Measurements from ENCODE around the gene KRT5.
A peak's percentile ranks its signal among the peaks of the same experiment; 100 is the strongest.

KRT5 gene

DNA sequence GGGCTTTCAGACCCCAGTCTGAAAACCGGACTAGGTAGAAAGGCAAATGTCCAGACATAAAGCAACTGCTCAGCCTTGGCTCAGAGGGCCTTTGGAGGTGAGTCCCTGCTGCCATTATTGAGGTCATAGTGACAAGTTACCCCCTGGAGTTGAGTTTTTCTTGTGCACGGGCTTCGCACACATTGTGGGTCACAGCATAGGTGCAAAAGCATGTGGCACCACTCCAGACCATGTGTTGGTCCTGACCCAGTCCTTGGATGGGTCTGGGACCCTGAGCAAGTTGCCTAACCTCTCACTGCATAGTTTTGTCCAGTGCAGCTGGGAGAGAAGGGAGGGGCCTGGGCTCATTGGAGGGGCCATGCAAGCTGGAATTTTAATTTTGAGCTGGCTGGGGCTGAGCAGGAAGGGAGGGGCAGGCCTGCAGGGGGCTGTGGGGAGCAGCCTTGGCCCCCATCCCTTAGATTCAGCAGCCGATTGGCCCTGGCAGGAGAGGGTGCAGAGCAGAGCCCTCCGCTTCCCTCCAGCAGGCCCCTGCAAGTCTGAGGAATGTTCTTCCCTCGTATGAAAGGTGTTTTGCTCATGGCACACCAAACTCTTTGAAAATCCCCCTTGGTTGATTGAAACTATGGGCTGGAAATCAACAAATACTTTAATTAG lies 4.2 kb upstream of the KRT5 start:
- no peak for DNase-seq
- in situ Hi-C loops (cut with HindIII; ENCODE audit: low pct_ligation_motif_present, low pct_unique_long_range_greater_than_20kb, low sequenced_read_pairs), result no loop called here

DNA sequence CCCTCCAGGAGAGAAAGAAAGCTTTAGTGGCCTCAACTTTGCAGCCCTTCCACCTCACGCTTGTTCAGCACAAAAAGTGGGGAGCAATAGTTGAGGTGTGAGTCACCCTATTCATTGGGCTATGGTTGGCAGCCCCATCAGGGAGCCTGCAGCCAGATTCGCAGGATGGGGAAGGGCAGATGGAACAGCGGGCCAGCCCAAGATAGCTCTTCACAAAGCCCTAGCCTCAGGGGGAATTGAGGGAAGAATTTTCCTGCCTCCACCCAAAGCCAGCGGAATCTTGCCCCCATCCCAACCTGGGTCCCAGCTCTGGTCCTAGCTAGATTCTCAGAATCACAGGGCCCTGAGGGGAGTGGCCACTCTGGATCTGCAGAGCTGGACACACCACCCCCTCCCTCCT lies 3.6 kb upstream of the KRT5 start:
- no peak for DNase-seq
- in situ Hi-C loops (cut with HindIII; ENCODE audit: low pct_ligation_motif_present, low pct_unique_long_range_greater_than_20kb, low sequenced_read_pairs), result no loop called here

DNA sequence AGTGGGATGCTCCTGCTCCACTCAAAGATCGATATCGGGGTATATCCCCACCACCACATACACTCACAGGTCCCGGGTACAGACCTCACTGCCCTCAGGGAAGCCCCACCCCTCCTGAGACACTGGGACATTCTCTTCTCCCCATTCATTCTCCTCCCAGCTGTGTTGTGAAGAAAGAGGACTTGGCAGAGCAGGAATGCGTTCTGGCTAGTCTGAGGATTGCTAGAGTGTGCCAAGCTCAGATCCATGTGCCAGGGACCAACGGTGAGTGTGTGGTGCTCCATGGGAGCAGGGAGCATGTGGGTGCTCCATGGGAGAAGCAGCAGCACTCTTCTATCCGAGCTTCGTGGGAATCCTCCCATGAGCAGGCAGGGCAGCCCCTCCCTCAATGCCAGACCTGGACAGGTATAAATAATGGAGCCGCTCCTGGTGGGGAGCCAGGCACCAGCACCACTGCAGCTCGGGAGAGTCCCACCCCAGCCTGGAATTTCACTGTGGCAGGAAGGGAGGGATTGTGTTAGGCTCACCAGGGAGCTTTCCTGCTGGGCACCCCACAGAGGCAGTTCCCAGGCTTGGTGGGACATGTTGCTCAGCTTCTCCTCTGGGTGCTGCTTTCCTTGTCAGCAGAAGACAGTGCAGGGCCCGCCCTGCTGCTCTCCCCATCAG lies 2.3 kb upstream of the KRT5 start:
- DNase-seq, result no peak
- in situ Hi-C loops (cut with HindIII; ENCODE audit: low pct_ligation_motif_present, low pct_unique_long_range_greater_than_20kb, low sequenced_read_pairs), result no loop called here

DNA sequence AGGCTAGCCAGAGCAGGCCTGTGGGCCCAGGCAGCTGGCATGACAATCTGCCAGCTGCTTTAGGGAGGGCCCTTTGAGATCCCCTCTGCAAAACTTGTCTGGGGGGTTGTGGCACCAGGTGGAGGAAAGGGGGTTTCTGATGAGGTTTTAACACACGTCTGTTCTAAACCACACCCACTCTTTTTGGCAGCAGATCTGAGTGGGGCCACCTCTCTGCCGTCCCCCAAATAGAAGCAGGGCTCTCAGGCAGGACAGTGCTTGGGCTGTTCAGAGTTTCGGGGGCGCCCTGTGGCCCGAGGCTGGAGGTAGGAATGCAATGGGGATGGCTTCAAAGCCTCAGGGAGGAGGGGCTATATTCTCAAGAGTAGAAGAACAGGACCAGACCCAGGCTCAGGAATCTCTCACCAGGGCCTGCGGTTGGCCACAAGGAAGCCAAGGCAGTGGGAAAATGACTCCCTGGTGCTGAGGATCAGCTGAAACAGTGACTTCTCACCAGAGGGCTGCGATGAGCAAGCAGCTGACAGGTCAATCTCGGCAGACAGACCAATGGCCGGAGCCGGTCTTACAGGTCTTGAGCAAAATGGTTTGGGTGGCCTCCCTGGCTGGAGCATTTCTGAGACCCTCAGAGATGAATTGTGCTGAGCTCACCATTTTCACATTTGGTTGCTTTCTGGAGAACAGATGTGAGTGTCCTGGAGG lies 1.5 kb upstream of the KRT5 start:
- no peak for DNase-seq
- in situ Hi-C loops (cut with HindIII; ENCODE audit: low pct_ligation_motif_present, low pct_unique_long_range_greater_than_20kb, low sequenced_read_pairs), result no loop called here

DNA sequence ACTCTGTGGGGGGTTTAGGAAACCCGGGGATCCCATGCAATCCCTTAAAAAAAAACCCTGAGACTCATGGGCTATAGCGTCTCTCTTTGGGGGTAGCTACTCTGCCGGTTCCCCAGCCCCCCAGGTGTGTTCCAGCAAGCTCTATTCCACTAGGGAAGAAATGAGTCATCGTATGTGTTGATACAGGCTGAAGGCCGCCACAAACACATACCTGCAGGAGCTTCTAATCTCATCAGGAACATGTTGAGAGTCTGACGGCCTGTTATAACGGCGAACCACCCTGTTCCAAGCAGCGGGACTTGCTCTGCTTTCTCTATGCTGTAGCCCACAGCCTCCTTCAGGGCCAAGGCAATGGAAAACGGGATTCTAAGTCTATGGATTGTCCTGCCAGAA lies 977 bp upstream of the KRT5 start:
- in situ Hi-C loops (cut with HindIII; ENCODE audit: low pct_ligation_motif_present, low pct_unique_long_range_greater_than_20kb, low sequenced_read_pairs), result no loop called here
- no peak for DNase-seq

DNA sequence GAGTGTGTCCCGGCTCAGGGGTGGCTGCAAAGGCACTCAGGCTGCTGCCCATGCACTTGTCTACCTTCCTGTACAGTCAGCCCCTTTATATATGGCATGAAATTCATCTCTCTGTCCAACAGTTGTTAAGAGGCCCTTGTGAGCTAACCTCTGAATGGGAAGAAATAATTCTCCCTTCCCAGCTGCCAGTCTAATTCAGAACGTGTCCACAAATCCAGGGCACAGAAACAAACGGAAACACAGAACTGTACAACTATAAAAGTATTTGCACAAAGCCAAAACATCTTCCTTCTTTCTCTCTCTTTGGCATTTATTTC lies 849 bp downstream of the KRT5 start:
- in situ Hi-C loops (cut with HindIII; ENCODE audit: low pct_ligation_motif_present, low pct_unique_long_range_greater_than_20kb, low sequenced_read_pairs), result no loop called here
- DNase-seq, result no peak

DNA sequence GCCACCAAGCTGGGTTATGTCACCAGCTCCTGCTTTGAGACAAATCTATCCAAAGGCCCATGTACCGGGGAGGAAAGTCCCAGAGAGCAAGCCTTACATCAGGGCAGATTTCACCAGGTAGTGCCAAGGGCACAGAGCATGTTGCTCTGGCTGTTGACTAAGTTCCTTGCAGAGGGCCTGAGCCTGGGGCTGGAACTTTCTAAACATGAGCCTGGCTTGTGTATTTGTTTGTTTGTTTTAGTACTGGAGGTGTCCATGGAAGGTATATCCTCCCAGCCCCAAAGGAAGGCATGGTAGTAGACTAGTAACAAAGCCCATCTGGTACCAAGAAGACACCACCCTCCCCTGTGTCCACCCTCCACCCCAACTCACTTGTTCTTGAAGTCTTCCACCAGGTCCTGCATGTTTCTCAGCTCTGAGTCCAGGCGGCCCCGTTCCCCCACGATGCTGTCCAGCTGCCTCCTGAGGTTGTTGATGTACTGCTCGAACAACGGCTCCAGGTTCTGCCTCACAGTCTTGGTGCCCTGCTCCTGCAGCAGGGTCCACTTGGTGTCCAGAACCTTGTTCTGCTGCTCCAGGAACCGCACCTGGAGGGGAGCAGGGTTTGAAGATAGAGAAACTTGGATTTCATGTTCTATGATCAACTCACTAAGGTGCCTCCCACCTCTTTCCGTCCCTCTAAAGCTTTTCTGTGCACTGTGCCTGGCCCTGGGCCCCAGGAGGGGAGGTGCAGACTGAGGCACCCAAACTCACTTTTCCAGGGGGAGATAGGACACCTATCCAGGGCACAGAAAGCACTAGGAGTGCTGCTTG lies 1.4 kb downstream of the KRT5 start:
- in situ Hi-C loops (cut with HindIII; ENCODE audit: low pct_ligation_motif_present, low pct_unique_long_range_greater_than_20kb, low sequenced_read_pairs), result no loop called here

DNA sequence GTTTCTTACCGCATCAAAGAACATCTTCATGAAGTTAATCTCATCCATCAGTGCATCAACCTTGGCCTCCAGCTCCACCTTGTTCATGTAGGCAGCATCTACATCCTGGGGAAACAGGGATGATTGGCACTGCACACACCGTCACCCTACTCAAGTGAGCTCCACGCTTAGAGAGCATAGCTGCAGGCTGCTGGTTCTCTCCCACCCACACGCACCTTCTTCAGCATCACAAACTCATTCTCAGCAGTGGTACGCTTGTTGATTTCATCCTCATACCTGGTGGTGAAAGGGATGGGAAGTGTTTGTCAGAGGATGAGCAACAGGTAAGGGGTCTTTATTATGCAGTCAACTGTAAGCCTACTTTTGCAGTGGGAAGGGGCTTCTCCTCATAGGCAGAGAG lies 2.3 kb downstream of the KRT5 start:
- DNase-seq, result no peak
- in situ Hi-C loops (cut with HindIII; ENCODE audit: low pct_ligation_motif_present, low pct_unique_long_range_greater_than_20kb, low sequenced_read_pairs), result no loop called here

More for the DNA sequence above, 1.4 kb downstream of the KRT5 start:
- DNase-seq, result no peak

DNA sequence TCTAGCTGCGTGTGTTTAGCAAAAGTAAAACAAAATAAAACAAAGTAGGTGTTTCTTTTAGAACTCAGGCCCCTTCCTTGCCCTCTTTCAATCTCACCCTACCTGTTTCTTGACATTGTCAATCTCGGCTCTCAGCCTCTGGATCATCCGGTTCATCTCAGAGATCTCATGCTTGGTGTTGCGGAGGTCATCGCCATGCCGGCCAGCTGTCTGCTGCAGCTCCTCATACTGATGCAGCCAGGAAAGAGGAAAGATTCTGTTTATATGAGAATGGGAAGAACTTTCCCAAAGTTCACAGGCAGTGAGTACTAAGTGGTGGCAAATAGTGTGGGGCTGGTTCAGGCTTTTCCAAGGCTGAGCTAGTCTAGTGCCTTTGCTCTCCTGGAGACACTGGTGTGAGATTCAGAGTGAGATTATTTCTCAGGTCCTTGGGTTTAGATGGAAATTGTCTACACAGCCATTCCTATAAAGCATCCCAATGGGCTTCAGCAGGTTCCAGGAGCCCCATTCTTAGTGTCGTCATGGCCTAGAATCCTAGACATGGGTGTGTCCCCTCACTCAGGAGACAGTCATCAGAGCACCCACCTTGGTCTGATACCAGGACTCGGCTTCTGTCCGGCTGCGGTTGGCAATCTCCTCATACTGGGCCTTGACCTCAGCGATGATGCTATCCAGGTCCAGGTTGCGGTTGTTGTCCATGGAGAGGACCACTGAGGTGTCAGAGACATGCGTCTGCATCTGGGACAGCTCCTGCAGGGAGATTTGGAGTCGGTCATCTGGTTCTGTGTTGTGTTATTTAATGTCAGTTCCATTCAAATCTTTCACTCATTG lies 3.0 kb downstream of the KRT5 start:
- in situ Hi-C loops (cut with HindIII; ENCODE audit: low pct_ligation_motif_present, low pct_unique_long_range_greater_than_20kb, low sequenced_read_pairs), result no loop called here
- DNase-seq, result no peak

DNA sequence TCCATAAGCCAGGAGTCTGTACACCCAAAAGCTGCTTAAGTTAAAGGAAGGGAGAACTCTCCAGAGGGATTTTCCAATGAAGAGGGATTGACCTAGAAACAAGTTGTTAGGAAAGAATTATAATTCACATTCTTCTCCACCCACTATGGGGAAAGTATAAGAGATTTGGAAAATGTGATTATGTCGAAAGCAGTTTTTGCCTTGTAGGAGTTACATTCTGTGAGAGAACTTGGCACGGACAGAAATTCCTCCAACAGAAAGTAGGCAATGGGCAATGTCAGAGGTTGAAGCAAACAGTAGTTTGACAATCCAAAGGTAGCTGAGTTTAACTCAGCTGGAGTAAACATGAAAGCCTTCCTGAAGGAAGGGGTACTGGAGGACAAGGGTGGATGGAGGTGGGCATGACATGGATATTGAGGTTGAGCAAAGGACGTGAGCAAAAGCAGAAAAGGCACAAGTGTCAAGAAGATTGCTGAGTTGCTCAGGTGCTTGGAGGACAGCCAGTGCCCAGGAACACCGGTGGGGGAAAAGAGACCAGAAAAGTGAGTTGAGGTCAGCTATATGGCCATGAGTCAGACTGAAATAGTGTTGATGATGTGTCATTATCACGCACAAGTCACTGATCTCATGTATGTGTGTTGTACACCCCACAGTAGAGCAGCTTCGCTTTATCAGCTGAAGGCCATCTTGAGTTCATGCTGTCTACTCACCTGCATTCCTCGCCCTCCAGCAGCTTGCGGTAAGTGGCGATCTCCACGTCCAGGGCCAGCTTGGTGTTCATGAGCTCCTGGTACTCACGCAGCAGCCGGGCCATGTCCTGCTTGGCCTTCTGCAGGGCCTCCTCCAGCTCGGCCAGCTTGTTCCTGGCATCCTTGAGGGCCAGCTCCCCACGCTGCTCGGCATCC lies 4.0 kb downstream of the KRT5 start:
- DNase-seq, result no peak
- in situ Hi-C loops (cut with HindIII; ENCODE audit: low pct_ligation_motif_present, low pct_unique_long_range_greater_than_20kb, low sequenced_read_pairs), result no loop called here

DNA sequence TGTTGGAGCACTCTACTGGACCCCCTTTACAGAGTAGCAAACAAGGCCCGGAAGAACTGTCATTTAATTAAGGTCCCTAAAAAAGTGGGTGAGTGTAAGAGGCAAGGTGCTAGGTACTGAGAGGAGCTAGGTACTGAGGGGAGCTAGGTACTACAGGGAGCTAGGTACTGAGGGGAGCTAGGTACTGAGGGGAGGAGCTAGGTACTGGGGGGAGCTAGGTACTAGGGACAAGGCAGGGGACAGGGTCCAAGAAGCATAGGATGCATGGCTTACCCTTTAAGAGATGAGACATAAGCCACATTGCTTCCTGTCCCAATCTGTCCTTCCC lies 4.9 kb downstream of the KRT5 start:
- in situ Hi-C loops (cut with HindIII; ENCODE audit: low pct_ligation_motif_present, low pct_unique_long_range_greater_than_20kb, low sequenced_read_pairs), result no loop called here
- no peak for DNase-seq

DNA sequence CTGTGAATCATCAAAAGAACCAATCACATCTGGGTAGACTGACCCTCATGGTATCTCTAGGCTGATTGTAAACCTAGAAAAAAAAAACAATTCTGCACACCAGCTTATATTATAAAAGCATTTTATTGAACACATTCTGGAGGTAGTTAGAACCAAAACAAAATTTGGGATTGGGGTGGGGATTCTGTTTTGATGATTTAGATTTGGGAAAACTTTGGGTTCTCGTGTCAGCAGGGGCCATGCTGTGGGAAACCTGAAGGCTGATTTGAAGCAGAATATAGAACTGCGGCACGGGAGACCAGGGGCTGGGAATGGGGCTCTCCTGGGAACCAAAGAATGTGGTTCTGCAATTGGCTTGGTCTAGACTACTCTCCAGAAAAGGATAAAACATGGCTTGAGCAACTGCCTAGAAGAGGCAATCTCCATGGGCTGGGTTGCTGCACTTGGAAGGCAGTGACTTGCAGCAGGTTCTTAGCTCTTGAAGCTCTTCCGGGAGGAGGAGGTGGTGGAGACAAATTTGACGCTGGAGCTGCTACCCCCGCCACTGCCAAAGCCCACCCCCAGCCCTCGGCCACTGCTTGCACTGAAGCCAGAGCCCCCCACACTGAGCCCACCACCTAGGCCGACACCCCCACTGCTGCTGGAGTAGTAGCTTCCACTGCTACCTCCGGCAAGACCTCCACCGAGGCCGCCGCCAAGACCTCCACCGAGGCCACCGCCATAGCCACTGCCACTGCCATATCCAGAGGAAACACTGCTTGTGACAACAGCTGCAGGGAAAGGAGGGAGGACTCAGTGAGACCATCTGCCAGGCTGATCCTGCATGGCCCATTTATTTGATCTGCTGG lies 5.5 kb downstream of the KRT5 start:
- in situ Hi-C loops (cut with HindIII; ENCODE audit: low pct_ligation_motif_present, low pct_unique_long_range_greater_than_20kb, low sequenced_read_pairs), result no loop called here
- no peak for DNase-seq

DNA sequence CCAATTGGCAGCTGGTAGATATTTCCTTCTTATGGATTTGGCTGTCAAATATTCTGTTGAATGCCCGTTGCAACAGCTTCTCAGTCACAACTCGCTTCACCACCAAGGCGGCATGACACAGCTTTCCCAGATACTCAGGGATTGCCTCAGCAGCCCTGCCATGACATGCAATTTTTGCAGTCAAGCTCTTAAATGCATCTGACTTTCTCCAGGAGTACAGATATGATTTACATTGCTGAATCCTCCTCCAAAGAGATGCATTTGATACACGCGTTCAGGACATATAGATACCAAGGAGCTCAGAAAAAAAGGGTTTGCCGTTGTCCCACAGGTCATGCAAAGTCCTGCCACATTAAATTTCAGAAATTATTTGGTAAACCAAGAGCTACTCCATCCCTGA lies 6.5 kb downstream of the KRT5 start:
- no peak for DNase-seq
- in situ Hi-C loops (cut with HindIII; ENCODE audit: low pct_ligation_motif_present, low pct_unique_long_range_greater_than_20kb, low sequenced_read_pairs), result no loop called here

DNA sequence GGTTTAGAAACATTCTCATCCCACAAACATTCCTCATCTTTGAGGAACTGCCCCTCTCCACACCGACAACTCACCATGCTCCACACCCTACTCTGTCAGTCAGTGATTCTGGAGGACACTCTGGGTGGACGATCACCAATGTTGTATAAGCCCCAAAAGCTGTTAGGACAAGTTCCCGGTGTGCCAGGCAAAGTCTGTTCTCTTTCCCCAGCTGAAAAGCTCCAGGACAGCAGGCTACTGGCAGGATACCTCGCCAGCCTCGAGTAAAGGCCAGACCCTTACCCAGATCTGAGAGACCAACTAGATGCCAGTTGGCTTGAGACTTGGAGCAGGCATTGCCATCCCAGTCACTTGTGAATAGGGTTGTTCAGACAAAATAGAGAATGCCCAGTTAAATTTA lies 12.0 kb downstream of the KRT5 start:
- DNase-seq, result no peak
- in situ Hi-C loops (cut with HindIII; ENCODE audit: low pct_ligation_motif_present, low pct_unique_long_range_greater_than_20kb, low sequenced_read_pairs), result no loop called here

DNA sequence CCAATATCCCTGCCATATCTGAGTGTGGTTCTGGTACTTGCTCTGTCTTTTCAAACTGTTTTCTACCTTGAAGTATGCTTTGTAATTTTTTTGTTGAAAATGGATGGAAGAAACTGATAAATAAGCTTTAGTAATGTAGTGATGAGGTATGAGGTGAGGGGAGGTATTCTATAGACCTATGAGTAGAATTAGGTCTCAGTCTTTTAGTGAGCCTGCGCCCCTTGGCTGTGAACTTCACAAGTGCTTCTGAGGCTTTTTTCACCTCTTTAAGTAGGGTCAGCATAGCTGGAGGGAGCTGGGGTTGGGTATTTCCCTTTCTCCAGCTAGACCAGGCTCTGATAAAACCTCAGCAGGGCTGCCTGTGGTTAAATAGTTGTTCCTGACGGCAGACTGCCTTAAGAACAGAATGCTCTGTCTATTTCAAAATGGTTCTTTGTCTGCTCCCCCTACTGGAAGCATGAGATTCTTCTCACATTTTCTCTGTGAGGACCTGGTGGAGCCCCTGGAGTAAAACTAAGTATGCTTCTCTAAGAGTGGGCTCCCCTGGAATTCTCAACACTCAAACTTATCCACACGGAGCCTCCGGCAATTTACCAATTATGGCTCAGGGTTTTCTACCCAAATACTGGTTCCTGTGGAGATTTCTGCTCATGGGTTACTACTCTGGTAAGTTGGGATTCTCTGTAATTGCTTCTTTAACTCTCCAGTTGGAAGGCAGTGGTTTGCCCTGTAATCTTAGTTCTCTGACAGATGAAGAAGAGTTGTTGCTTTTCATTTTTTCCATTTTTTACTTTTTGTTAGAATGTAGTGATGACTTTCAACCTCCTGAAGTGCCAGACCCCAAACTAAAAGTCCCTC lies 13.1 kb downstream of the KRT5 start:
- peak; percentile 63 for DNase-seq
- in situ Hi-C loops (cut with HindIII; ENCODE audit: low pct_ligation_motif_present, low pct_unique_long_range_greater_than_20kb, low sequenced_read_pairs), result no loop called here

DNA sequence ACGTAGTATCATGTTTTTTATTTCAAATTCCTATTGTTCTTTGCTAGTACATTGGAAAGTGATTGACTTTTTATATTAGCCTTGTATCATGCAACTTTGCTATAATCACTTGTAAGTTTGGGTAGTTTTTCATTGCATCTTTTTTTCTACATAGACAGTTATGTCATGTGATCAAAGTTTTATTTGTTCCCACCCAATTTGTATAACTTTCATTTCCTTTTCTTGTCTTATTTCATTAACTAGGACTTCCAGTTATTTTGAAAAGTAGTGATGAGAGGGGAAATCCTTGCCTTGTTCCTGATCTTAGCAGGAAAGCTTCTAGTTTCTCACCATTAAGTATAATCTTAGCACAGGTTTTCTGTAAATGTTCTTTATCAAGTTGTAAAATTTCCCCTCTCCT lies 17.3 kb downstream of the KRT5 start:
- in situ Hi-C loops (cut with HindIII; ENCODE audit: low pct_ligation_motif_present, low pct_unique_long_range_greater_than_20kb, low sequenced_read_pairs), result no loop called here
- DNase-seq, result no peak
